A549 treated with ZK216348 at 1 μM for 4 hours (cell line): ENCODE results near the gene KRTAP10-12. TPM values are rescaled to one million over a fixed set of nuclear protein-coding genes. Genes with fewer than 3 reads are reported as not detected.

Experiments
- total RNA-seq: library from RNA; stranded (reverse); fragments of 200-300 nt; extraction: Qiagen RNA extraction; gene quantifications from 5 replicates; pipeline ENCODE4 v1.2.3, GENCODE V29; 2022; ENCODE audit warnings: low read depth

The KRTAP10-12 gene
- total RNA-seq, result not detected in 5 replicates

GRCh38 chr21:44697172-44697810 is at the start of gene KRTAP10-12:
TSS of gene KRTAP10-12 (plus strand) at chr21:44697172. CDS start at chr21:44697202, 30 bp downstream.

GRCh38 chr21:44654576-44655175 is 42.3 kb upstream of the KRTAP10-12 start, which contains the start of gene KRTAP12-4:
TSS of gene KRTAP12-4 (minus strand) at chr21:44654659. CDS start at chr21:44654614, 45 bp downstream.

GRCh38 chr21:44657635-44658540 is 39.1 kb upstream of the KRTAP10-12 start, which contains the start of gene KRTAP12-3:
TSS of gene KRTAP12-3 (plus strand) at chr21:44657932. CDS start at chr21:44657980, 48 bp downstream.

GRCh38 chr21:44666401-44667320 is 30.3 kb upstream of the KRTAP10-12 start, which contains the start of gene KRTAP12-2:
TSS of gene KRTAP12-2 (minus strand) at chr21:44666927. CDS start at chr21:44666886, 41 bp downstream.

GRCh38 chr21:44681861-44682579 is 15.0 kb upstream of the KRTAP10-12 start, which contains the start of gene KRTAP12-1:
TSS of gene KRTAP12-1 (minus strand) at chr21:44682163. CDS start at chr21:44682123, 40 bp downstream.

GRCh38 chr21:44711327-44712202 is 14.6 kb downstream of the KRTAP10-12 start, which contains the start of gene TSPEAR:
TSS of gene TSPEAR (minus strand) at chr21:44711572. CDS start at chr21:44711514, 58 bp downstream.

Other genes with a start within 250 kb of the KRTAP10-12 start
- 0.95 to 2.4 TPM (median 1.9 TPM) in 5 replicates for gene LRRC3, start 241.7 kb upstream of the KRTAP10-12 start, total RNA-seq
- gene KRTAP10-1, start 157.0 kb upstream of the KRTAP10-12 start, total RNA-seq, result not detected in 5 replicates
- not detected in 5 replicates for gene KRTAP10-2, start 145.7 kb upstream of the KRTAP10-12 start, total RNA-seq
- not detected in 5 replicates for gene KRTAP10-3, start 138.4 kb upstream of the KRTAP10-12 start, total RNA-seq
- gene KRTAP10-4, start 123.4 kb upstream of the KRTAP10-12 start, total RNA-seq, result not detected in 5 replicates
- not detected in 5 replicates for gene KRTAP10-5, start 116.6 kb upstream of the KRTAP10-12 start, total RNA-seq
- not detected in 5 replicates for gene KRTAP10-6, start 104.7 kb upstream of the KRTAP10-12 start, total RNA-seq
- not detected in 5 replicates for gene KRTAP10-7, start 96.6 kb upstream of the KRTAP10-12 start, total RNA-seq
- gene KRTAP10-8, start 85.1 kb upstream of the KRTAP10-12 start, total RNA-seq, result not detected in 5 replicates
- gene KRTAP10-9, start 70.1 kb upstream of the KRTAP10-12 start, total RNA-seq, result not detected in 5 replicates
- not detected in 5 replicates for gene KRTAP10-10, start 59.8 kb upstream of the KRTAP10-12 start, total RNA-seq
- gene KRTAP10-11, start 50.8 kb upstream of the KRTAP10-12 start, total RNA-seq, result not detected in 5 replicates
- gene KRTAP12-4, start 42.5 kb upstream of the KRTAP10-12 start, total RNA-seq, result not detected in 5 replicates
- gene KRTAP12-3, start 39.2 kb upstream of the KRTAP10-12 start, total RNA-seq, result not detected in 5 replicates
- gene KRTAP12-2, start 30.2 kb upstream of the KRTAP10-12 start, total RNA-seq, result not detected in 5 replicates
- not detected in 5 replicates for gene KRTAP12-1, start 15.0 kb upstream of the KRTAP10-12 start, total RNA-seq
- gene TSPEAR, start 14.4 kb downstream of the KRTAP10-12 start, total RNA-seq, result not detected in 5 replicates
- 27.7 to 38.3 TPM (median 35.9 TPM) in 5 replicates for gene UBE2G2, start 104.6 kb downstream of the KRTAP10-12 start, total RNA-seq
- gene SUMO3, start 120.9 kb downstream of the KRTAP10-12 start, total RNA-seq, result 47.7 to 70.0 TPM (median 65.5 TPM) in 5 replicates
- 87.3 to 105 TPM (median 98.5 TPM) in 5 replicates for gene PTTG1IP, start 176.5 kb downstream of the KRTAP10-12 start, total RNA-seq
- 0.57 to 1.4 TPM (median 0.94 TPM) in 5 replicates for gene ITGB2, start 223.7 kb downstream of the KRTAP10-12 start, total RNA-seq
- 37.7 to 59.5 TPM (median 56.3 TPM) in 5 replicates for gene SLX9, start 242.9 kb downstream of the KRTAP10-12 start, total RNA-seq